Measurements from ENCODE around the gene DNAH3.
A peak's percentile ranks its signal among the peaks of the same experiment; 100 is the strongest.

DNAH3 gene

DNA sequence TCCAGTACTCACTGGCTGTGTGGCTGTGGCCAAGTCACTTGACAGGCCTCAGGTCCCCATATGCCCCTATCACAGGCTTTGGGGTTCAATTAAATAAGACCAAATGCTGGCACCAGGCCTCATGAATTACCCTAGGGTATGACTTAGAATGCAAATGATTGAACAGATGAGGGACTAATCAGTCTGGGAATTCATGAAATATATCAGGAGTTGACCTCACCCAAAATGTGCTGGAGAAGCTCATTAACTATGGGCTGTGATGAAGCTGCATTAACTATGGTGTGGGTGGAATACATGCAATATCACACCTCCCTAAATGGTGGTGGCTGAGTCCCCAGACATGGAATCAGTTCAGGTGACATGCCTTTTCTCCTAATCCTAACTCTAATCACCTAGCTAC is 72.1 kb downstream of the DNAH3 start:
- no peak overlapping the region for H3K4me3 ChIP-seq (replicated peaks; ENCODE audit: insufficient read depth, low read length)
- TF ChIP-seq, protein P1, sequence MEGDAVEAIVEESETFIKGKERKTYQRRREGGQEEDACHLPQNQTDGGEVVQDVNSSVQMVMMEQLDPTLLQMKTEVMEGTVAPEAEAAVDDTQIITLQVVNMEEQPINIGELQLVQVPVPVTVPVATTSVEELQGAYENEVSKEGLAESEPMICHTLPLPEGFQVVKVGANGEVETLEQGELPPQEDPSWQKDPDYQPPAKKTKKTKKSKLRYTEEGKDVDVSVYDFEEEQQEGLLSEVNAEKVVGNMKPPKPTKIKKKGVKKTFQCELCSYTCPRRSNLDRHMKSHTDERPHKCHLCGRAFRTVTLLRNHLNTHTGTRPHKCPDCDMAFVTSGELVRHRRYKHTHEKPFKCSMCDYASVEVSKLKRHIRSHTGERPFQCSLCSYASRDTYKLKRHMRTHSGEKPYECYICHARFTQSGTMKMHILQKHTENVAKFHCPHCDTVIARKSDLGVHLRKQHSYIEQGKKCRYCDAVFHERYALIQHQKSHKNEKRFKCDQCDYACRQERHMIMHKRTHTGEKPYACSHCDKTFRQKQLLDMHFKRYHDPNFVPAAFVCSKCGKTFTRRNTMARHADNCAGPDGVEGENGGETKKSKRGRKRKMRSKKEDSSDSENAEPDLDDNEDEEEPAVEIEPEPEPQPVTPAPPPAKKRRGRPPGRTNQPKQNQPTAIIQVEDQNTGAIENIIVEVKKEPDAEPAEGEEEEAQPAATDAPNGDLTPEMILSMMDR (IDR thresholded peaks at IDR 0.05; ENCODE audit: insufficient read depth, low read length) = no peak
- TF ChIP-seq SPI1 (IDR thresholded peaks at IDR 0.05; ENCODE audit: borderline replicate concordance, low read depth) (no peak), POLR2AphosphoS5 (IDR thresholded peaks at IDR 0.05; ENCODE audit: low read depth) (no peak), GABPA (IDR thresholded peaks at IDR 0.05; ENCODE audit: low read depth) (no peak)
- TF ChIP-seq, protein P2, sequence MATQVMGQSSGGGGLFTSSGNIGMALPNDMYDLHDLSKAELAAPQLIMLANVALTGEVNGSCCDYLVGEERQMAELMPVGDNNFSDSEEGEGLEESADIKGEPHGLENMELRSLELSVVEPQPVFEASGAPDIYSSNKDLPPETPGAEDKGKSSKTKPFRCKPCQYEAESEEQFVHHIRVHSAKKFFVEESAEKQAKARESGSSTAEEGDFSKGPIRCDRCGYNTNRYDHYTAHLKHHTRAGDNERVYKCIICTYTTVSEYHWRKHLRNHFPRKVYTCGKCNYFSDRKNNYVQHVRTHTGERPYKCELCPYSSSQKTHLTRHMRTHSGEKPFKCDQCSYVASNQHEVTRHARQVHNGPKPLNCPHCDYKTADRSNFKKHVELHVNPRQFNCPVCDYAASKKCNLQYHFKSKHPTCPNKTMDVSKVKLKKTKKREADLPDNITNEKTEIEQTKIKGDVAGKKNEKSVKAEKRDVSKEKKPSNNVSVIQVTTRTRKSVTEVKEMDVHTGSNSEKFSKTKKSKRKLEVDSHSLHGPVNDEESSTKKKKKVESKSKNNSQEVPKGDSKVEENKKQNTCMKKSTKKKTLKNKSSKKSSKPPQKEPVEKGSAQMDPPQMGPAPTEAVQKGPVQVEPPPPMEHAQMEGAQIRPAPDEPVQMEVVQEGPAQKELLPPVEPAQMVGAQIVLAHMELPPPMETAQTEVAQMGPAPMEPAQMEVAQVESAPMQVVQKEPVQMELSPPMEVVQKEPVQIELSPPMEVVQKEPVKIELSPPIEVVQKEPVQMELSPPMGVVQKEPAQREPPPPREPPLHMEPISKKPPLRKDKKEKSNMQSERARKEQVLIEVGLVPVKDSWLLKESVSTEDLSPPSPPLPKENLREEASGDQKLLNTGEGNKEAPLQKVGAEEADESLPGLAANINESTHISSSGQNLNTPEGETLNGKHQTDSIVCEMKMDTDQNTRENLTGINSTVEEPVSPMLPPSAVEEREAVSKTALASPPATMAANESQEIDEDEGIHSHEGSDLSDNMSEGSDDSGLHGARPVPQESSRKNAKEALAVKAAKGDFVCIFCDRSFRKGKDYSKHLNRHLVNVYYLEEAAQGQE (IDR thresholded peaks at IDR 0.05; ENCODE audit: insufficient replicate concordance, low read depth) = no peak
- no peak for DNase-seq (ENCODE audit: low read depth in 1 of 2, low spot score in 1 of 2)
- no peaks in the 10 kb centered on the region for H3K27me3 ChIP-seq (ENCODE audit: insufficient read depth, poor library complexity, severe bottlenecking)
- no peak overlapping the region for H3K27ac ChIP-seq (replicated peaks)

DNA sequence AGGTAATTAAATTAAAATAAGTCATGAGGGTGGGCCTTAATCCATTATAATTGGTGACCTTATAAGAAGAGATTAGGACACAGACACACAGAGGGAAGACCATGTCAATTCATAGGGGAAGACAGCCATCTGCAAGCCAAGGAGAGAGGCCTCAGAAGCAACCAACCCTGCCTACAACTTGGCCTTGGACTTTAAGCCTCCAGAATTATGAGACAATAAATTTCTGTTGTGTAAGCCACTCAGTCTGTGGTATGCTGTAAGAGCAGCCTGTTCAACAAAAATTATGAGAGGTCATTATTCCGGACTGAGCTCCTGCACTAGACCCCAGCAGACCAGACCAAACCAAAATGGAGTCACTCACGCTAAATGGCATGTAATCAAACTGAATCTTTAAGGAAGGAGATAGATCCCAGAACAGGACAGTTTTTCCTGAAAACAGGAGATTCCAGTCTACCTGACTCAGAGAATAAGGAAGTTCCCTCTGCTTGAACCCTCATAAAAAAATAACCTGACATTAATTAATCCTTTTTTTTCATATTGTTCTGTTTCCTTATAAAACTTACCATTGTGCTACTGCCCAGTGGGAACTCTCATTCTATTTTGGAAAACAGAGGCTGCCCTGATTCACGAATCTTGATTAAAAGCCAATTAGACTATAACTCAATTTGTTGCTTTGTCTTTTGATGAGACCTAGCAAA is 74.3 kb downstream of the DNAH3 start:
- no peak for DNase-seq (ENCODE audit: low read depth in 1 of 2, low spot score in 1 of 2)
- Histone ChIP-seq H3K27me3 (ENCODE audit: insufficient read depth, poor library complexity, severe bottlenecking) (no peaks in the 10 kb centered on the region), H3K27ac (replicated peaks) (no peak overlapping the region), H3K4me3 (replicated peaks; ENCODE audit: insufficient read depth, low read length) (no peak overlapping the region)
- TF ChIP-seq SPI1 (IDR thresholded peaks at IDR 0.05; ENCODE audit: borderline replicate concordance, low read depth) (no peak), GABPA (IDR thresholded peaks at IDR 0.05; ENCODE audit: low read depth) (no peak), POLR2AphosphoS5 (IDR thresholded peaks at IDR 0.05; ENCODE audit: low read depth) (no peak)
- TF ChIP-seq, protein P1 (IDR thresholded peaks at IDR 0.05; ENCODE audit: insufficient read depth, low read length) = no peak
- TF ChIP-seq, protein P2 (IDR thresholded peaks at IDR 0.05; ENCODE audit: insufficient replicate concordance, low read depth) = no peak

DNA sequence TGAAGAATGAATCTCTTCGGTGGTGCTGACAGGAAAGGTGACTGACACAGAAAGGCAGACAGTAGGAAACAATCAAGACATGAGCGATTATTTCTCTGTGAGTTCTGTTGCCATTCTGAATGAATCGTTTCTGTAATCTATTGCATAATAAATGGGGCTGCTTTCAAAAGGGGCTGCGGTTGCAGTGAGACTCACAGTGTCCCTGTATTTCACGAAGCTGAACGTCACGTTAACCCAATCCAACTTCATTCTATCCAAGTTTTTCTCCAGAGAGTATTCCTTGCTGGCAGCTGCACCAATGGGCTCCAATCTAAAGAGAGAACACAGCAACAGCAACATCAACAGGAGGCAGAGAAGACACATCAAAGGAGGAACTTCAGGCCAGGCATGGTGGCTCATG is 75.4 kb downstream of the DNAH3 start:
- no peak overlapping the region for H3K4me3 ChIP-seq (replicated peaks; ENCODE audit: insufficient read depth, low read length)
- TF ChIP-seq, protein P1 (IDR thresholded peaks at IDR 0.05; ENCODE audit: insufficient read depth, low read length) = no peak
- TF ChIP-seq GABPA (IDR thresholded peaks at IDR 0.05; ENCODE audit: low read depth) (no peak), POLR2AphosphoS5 (IDR thresholded peaks at IDR 0.05; ENCODE audit: low read depth) (no peak), SPI1 (IDR thresholded peaks at IDR 0.05; ENCODE audit: borderline replicate concordance, low read depth) (no peak)
- TF ChIP-seq, protein P2 (IDR thresholded peaks at IDR 0.05; ENCODE audit: insufficient replicate concordance, low read depth) = no peak
- no peaks in the 10 kb centered on the region for H3K27me3 ChIP-seq (ENCODE audit: insufficient read depth, poor library complexity, severe bottlenecking)
- peak; percentile 47 to 61 for DNase-seq (ENCODE audit: low read depth in 1 of 2, low spot score in 1 of 2)
- no peak overlapping the region for H3K27ac ChIP-seq (replicated peaks)

Measured in HL-60 (cell line).